ENCODE measurements around the gene TRIM52.

DNA sequence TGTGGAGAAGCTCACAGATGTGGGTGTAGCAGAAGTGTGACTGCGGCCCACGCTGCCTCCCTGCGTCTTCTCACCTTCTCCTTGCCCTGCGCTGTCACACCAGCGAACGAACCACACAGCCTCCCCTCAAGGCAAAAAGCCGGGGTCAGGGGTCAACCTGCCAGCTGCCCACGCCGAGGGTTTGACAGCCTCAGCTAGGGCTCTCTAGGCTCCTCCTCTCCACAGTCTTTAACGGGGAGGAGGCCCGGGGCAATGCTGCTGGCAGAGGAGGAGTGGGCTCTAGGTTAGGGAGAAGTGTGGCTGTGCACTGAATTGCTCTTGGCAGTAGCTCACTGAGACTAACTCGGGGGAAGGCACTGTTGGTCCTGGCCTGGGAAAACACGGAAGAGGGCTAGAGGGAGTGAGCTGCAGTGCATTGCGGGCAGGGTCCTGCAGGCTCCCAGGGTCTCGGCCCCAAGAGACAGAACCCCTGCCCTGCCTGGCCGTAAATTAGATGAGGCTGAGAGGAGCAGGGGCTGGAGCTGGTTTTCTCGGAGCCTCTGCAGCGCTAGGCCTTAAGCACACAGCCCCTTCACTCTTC, 4.2 kb upstream of the TRIM52 start:
- TF ChIP-seq CTCF (IDR thresholded peaks at IDR 0.05) (no peak), SIN3A (IDR thresholded peaks at IDR 0.05; ENCODE audit: borderline replicate concordance, insufficient read depth, low read depth, low read length) (no peak), TCF7L2 (IDR thresholded peaks at IDR 0.05; ENCODE audit: low read depth, low read length) (no peak), POLR2AphosphoS5 (IDR thresholded peaks at IDR 0.05; ENCODE audit: low read depth, low read length) (no peak)
